ENCODE data around the gene PRCC.

Gene PRCC

GRCh38 chr1:156766298-156767100, 836 bp upstream of the PRCC start:
- no peak for DNase-seq (ENCODE audit: extremely low read depth, low read depth)
- TF ChIP-seq CTCF (IDR thresholded peaks at IDR 0.05; ENCODE audit: low read depth, low read length), result no peak

GRCh38 chr1:156767879-156768604, 707 bp downstream of the PRCC start:
- no peak for TF ChIP-seq CTCF (IDR thresholded peaks at IDR 0.05; ENCODE audit: low read depth, low read length)
- no peak for DNase-seq (ENCODE audit: extremely low read depth, low read depth)

GRCh38 chr1:156768610-156769295, 1.4 kb downstream of the PRCC start:
- DNase-seq (ENCODE audit: extremely low read depth, low read depth), result no peak
- TF ChIP-seq CTCF (IDR thresholded peaks at IDR 0.05; ENCODE audit: low read depth, low read length), result no peak

GRCh38 chr1:156772222-156772621, 4.9 kb downstream of the PRCC start:
- TF ChIP-seq CTCF (IDR thresholded peaks at IDR 0.05; ENCODE audit: low read depth, low read length), result no peak
- DNase-seq (ENCODE audit: extremely low read depth, low read depth), result no peak

- no peak for TF ChIP-seq CTCF (IDR thresholded peaks at IDR 0.05; ENCODE audit: low read depth, low read length)
- DNase-seq (ENCODE audit: extremely low read depth, low read depth), result no peak
Measured at GRCh38 chr1:156772728-156773497, 5.6 kb downstream of the PRCC start.

- no peak for DNase-seq (ENCODE audit: extremely low read depth, low read depth)
- no peak for TF ChIP-seq CTCF (IDR thresholded peaks at IDR 0.05; ENCODE audit: low read depth, low read length)
Measured at GRCh38 chr1:156773607-156774006, 6.3 kb downstream of the PRCC start.

All from AG09319 (cell line).